H9 (cell line): Measurements from ENCODE around the gene JMJD7. TPM values are rescaled to one million over a fixed set of nuclear protein-coding genes. Genes with fewer than 3 reads are reported as not detected.

Experiments used
- DNase-seq: peaks from one replicate; pipeline ENCODE4 v3.0.0-alpha.2; 2017
- H2AFZ ChIP-seq: one replicate; pipeline ENCODE4 v1.6.1; 2013; ENCODE audit warnings: mild to moderate bottlenecking, low read length, control low read depth, moderate library complexity
- H2AK5ac ChIP-seq: 2 replicates; pipeline ENCODE4 v1.6.1; 2013; ENCODE audit warnings: low read length, control low read depth, mixed read lengths; ENCODE audit not compliant: insufficient read length
- H2BK120ac ChIP-seq: one replicate; pipeline ENCODE4 v1.6.1; 2013; ENCODE audit warnings: low read depth, mild to moderate bottlenecking, low read length, control low read depth, inconsistent platforms; ENCODE audit not compliant: poor library complexity, severe bottlenecking
- H2BK12ac ChIP-seq: 2 replicates; pipeline ENCODE4 v1.6.1; 2013; ENCODE audit warnings: low read length, control low read depth, mixed read lengths, low read depth; ENCODE audit not compliant: insufficient read length
- H2BK15ac ChIP-seq: 2 replicates; pipeline ENCODE4 v1.6.1; 2013; ENCODE audit warnings: low read depth, low read length, control low read depth
- H2BK20ac ChIP-seq: one replicate; pipeline ENCODE4 v1.6.1; 2013; ENCODE audit warnings: low read depth, mild to moderate bottlenecking, low read length, control low read depth, inconsistent platforms; ENCODE audit not compliant: poor library complexity, severe bottlenecking
- H2BK5ac ChIP-seq: 2 replicates; pipeline ENCODE4 v1.6.1; 2013; ENCODE audit warnings: low read length, control low read depth, mixed read lengths; ENCODE audit not compliant: insufficient read length
- H3K14ac ChIP-seq: 2 replicates; pipeline ENCODE4 v1.6.1; 2013; ENCODE audit warnings: low read length, control low read depth; ENCODE audit not compliant: insufficient read depth
- H3K18ac ChIP-seq: 2 replicates; pipeline ENCODE4 v1.6.1; 2013; ENCODE audit warnings: low read depth, mild to moderate bottlenecking, mixed read lengths, low read length, control low read depth; ENCODE audit not compliant: insufficient read length
- H3K23ac ChIP-seq: 2 replicates; pipeline ENCODE4 v1.6.1; 2013; ENCODE audit warnings: low read length, control low read depth, mixed read lengths, low read depth; ENCODE audit not compliant: insufficient read length
- H3K23me2 ChIP-seq: 2 replicates; pipeline ENCODE4 v1.6.1; 2013; ENCODE audit warnings: low read depth, mild to moderate bottlenecking, mixed read lengths, low read length, control low read depth; ENCODE audit not compliant: insufficient read length, poor library complexity, severe bottlenecking
- H3K27ac ChIP-seq: 2 replicates; pipeline ENCODE4 v1.5.1; 2013; ENCODE audit warnings: low read length, control low read depth, mixed read lengths, low read depth; ENCODE audit not compliant: insufficient read length
- H3K27me3 ChIP-seq: 2 replicates; pipeline ENCODE4 v1.6.1; 2013; ENCODE audit warnings: low read length, control low read depth, inconsistent platforms; ENCODE audit not compliant: insufficient read depth
- H3K4ac ChIP-seq: 2 replicates; pipeline ENCODE4 v1.6.1; 2013; ENCODE audit warnings: low read depth, mild to moderate bottlenecking, control low read depth, inconsistent platforms, low read length, moderate library complexity
- H3K4me1 ChIP-seq: 2 replicates; pipeline ENCODE4 v1.6.1; 2013; ENCODE audit warnings: low read length, control low read depth, inconsistent platforms; ENCODE audit not compliant: insufficient read depth
- H3K4me2 ChIP-seq: 2 replicates; pipeline ENCODE4 v1.6.1; 2013; ENCODE audit warnings: low read length, control low read depth, mixed read lengths; ENCODE audit not compliant: insufficient read length, insufficient read depth
- H3K56ac ChIP-seq: 2 replicates; pipeline ENCODE4 v1.6.1; 2013; ENCODE audit warnings: low read depth, mild to moderate bottlenecking, mixed read lengths, low read length, control low read depth; ENCODE audit not compliant: insufficient read length
- H3K79me1 ChIP-seq: 2 replicates; pipeline ENCODE4 v1.6.1; 2013; ENCODE audit warnings: low read depth, mild to moderate bottlenecking, moderate library complexity, low read length, control low read depth, inconsistent platforms; ENCODE audit not compliant: insufficient read depth, poor library complexity, severe bottlenecking
- H3K79me2 ChIP-seq: 2 replicates; pipeline ENCODE4 v1.6.1; 2013; ENCODE audit warnings: low read length, control low read depth, inconsistent platforms; ENCODE audit not compliant: insufficient read depth
- H3K9ac ChIP-seq: 2 replicates; pipeline ENCODE4 v1.6.1; 2013; ENCODE audit warnings: low read length, control low read depth, mixed read lengths; ENCODE audit not compliant: insufficient read length; ENCODE audit errors: extremely low read depth
- H3K9me3 ChIP-seq: one replicate; pipeline ENCODE4 v1.6.1; 2013; ENCODE audit warnings: low read depth, low read length, inconsistent platforms; ENCODE audit not compliant: control insufficient read depth
- H3T11ph ChIP-seq: one replicate; pipeline ENCODE4 v1.6.1; 2013; ENCODE audit warnings: mild to moderate bottlenecking, low read length, control low read depth, inconsistent platforms
- H4K20me1 ChIP-seq: one replicate; pipeline ENCODE4 v1.6.1; 2013; ENCODE audit not compliant: control insufficient read depth, insufficient read length, insufficient read depth
- H4K5ac ChIP-seq: 2 replicates; pipeline ENCODE4 v1.6.1; 2013; ENCODE audit warnings: low read depth, mild to moderate bottlenecking, mixed read lengths, low read length, control low read depth; ENCODE audit not compliant: insufficient read length
- H4K8ac ChIP-seq: replicated peaks from 2 replicates; pipeline ENCODE4 v1.6.1; 2013; ENCODE audit warnings: low read length, control low read depth, mixed read lengths, low read depth; ENCODE audit not compliant: insufficient read length
- H4K91ac ChIP-seq: 2 replicates; pipeline ENCODE4 v1.6.1; 2013; ENCODE audit warnings: low read depth, mild to moderate bottlenecking, moderate library complexity, mixed read lengths, low read length, control low read depth; ENCODE audit not compliant: insufficient read length
- H3K27ac Mint-ChIP-seq, 3 experiments: 2 replicates in 2 of 3; 3 replicates in 1 of 3; pipeline ENCODE4 v1.8.0; 2020 to 2021; ENCODE audit warnings: mixed read lengths in 3 of 3, mild to moderate bottlenecking in 1 of 3, moderate library complexity in 1 of 3
- H3K27me3 Mint-ChIP-seq: 2 replicates; pipeline ENCODE4 v1.8.0; 2021; ENCODE audit warnings: low read depth, mild to moderate bottlenecking, moderate library complexity, mixed read lengths
- H3K36me3 Mint-ChIP-seq, 3 experiments: 2 replicates in 2 of 3; 3 replicates in 1 of 3; pipeline ENCODE4 v1.8.0; 2020 to 2021; ENCODE audit warnings: low read depth in 3 of 3, mixed read lengths in 3 of 3; ENCODE audit not compliant: insufficient read depth in 1 of 3
- H3K4me1 Mint-ChIP-seq, 2 experiments: 2 replicates each; pipeline ENCODE4 v1.8.0; 2020; ENCODE audit warnings: mixed read lengths in 2 of 2
- H3K4me3 Mint-ChIP-seq, 2 experiments: 2 replicates in 1 of 2; 3 replicates in 1 of 2; pipeline ENCODE4 v1.8.0; 2020 to 2021; ENCODE audit warnings: mild to moderate bottlenecking in 2 of 2, mixed read lengths in 2 of 2, moderate library complexity in 1 of 2
- H3K9me3 Mint-ChIP-seq, 2 experiments: 2 replicates in 1 of 2; 3 replicates in 1 of 2; pipeline ENCODE4 v1.8.0; 2020; ENCODE audit warnings: mild to moderate bottlenecking in 2 of 2, mixed read lengths in 2 of 2, moderate library complexity in 1 of 2
- CTCF ChIP-seq: fragments of 200-600 bp; sonication (generic); conservative IDR thresholded peaks from 3 replicates; pipeline ENCODE4 v1.8.0; 2021; ENCODE audit warnings: antibody characterized with exemption, mild to moderate bottlenecking
- WGBS: extraction: QIAGEN DNeasy Blood & Tissue Kit; methylation state at CpG from one replicate; pipeline ENCODE4 v1.1.7; 2013; ENCODE audit warnings: missing lambda C conversion rate, low lambda C conversion rate, mixed read lengths; ENCODE audit not compliant: insufficient read length; ENCODE audit errors: extremely low coverage; 5-methylcytosine and 5-hydroxymethylcytosine counted together
- total RNA-seq: library from RNA; stranded (reverse); gene quantifications from 2 replicates; pipeline ENCODE4 v1.2.1, GENCODE V29; 2021

The JMJD7 gene
- total RNA-seq, 1 experiment from 2014 or later, result 13.3 TPM

DNA sequence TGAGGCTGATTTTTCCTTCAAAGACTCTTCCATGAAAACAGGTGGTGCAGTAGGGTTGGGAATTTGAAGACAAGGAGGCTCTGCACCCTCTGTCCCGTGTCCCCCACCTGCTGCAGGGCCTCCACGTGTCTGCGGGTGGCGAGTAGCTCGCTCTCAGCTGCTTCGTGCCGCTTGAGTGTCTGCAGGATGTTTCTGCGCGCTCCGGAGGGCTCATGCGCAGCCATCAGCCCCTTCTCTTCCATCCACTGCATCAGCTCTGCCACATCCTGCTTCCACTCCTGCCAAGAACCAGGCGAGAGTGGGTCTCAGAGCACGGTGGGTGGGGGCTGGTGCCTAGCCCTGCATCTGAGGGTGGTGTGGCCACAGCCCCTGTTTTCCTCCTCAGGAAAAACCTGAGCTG lies 48.1 kb downstream of the JMJD7 start:
- no peaks in the 10 kb centered on the region for H4K20me1 ChIP-seq
- no peak overlapping the region for H3K23ac ChIP-seq
- no peak overlapping the region for H3K56ac ChIP-seq
- no peak overlapping the region; the same call in 1 of the 2 replicates for H3K14ac ChIP-seq
- H2BK12ac ChIP-seq, result no peak overlapping the region
- no peak overlapping the region for H3K18ac ChIP-seq
- no peaks in the 10 kb centered on the region for H3K23me2 ChIP-seq
- H3K4me1 ChIP-seq, result no peaks in the 10 kb centered on the region
- no peak overlapping the region for H2AK5ac ChIP-seq
- no peak overlapping the region for H2BK20ac ChIP-seq
- no peak overlapping the region for H2BK120ac ChIP-seq
- no peak overlapping the region for H4K8ac ChIP-seq
- H3K36me3 Mint-ChIP-seq, result no peaks in the 10 kb centered on the region
- H3K4ac ChIP-seq, result no peak overlapping the region
- H3K4me1 Mint-ChIP-seq, result no peaks in the 10 kb centered on the region
- no peaks in the 10 kb centered on the region for H3K9me3 ChIP-seq
- no peak overlapping the region for H3K27ac ChIP-seq
- DNase-seq, result no peak
- H3K9me3 Mint-ChIP-seq, result no peaks in the 10 kb centered on the region; a peak in 2 of 5 replicates
- no peak overlapping the region for H2BK15ac ChIP-seq
- H3K27ac Mint-ChIP-seq, result peak overlapping the region in 1 of 3 experiments; percentile 53; a peak in 1 of 7 replicates
- H4K5ac ChIP-seq, result no peak overlapping the region
- no peak overlapping the region for H3K9ac ChIP-seq
- no peak overlapping the region for H3K4me3 Mint-ChIP-seq
- peaks cover 17% of the 10 kb centered on the region for H3K27me3 Mint-ChIP-seq
- no peak overlapping the region for H3K4me2 ChIP-seq
- no peak for TF ChIP-seq CTCF
- no peak overlapping the region for H2BK5ac ChIP-seq
- no peaks in the 10 kb centered on the region for H3K79me1 ChIP-seq
- no peaks in the 10 kb centered on the region; the same call in 1 of the 2 replicates for H3K27me3 ChIP-seq
- H3K79me2 ChIP-seq, result no peaks in the 10 kb centered on the region
- H4K91ac ChIP-seq, result no peak overlapping the region
- no peak overlapping the region for H3T11ph ChIP-seq
- no CpG with 5 or more reads among the region's 13 CpGs for WGBS
- H2AFZ ChIP-seq, result no peak overlapping the region
